ENCODE data around the gene H2BK1.
A peak's percentile ranks its signal among the peaks of the same experiment; 100 is the strongest.

The H2BK1 gene

GRCh38 chr7:151245360-151246101, 35.2 kb upstream of the H2BK1 start:
- DNase-seq (ENCODE audit: low read depth in 2 of 2) = no peak

GRCh38 chr7:151244841-151245346, 34.6 kb upstream of the H2BK1 start:
- no peak for DNase-seq (ENCODE audit: low read depth in 2 of 2)

- peak in 1 of 2 experiments; percentile 21 for DNase-seq (ENCODE audit: low read depth in 2 of 2)
Observed at GRCh38 chr7:151244196-151244840, 34.0 kb upstream of the H2BK1 start.

GRCh38 chr7:151243408-151244195, 33.3 kb upstream of the H2BK1 start:
- DNase-seq (ENCODE audit: low read depth in 2 of 2) = no peak

- no peak for DNase-seq (ENCODE audit: low read depth in 2 of 2)
Observed at GRCh38 chr7:151243045-151243349, 32.7 kb upstream of the H2BK1 start.

GRCh38 chr7:151242159-151243044, 32.1 kb upstream of the H2BK1 start:
- no peak for DNase-seq (ENCODE audit: low read depth in 2 of 2)

- DNase-seq (ENCODE audit: low read depth in 2 of 2) = no peak
Observed at GRCh38 chr7:151241755-151242096, 31.4 kb upstream of the H2BK1 start.

- no peak for DNase-seq (ENCODE audit: low read depth in 2 of 2)
Observed at GRCh38 chr7:151240942-151241754, 30.9 kb upstream of the H2BK1 start.

- no peak for DNase-seq (ENCODE audit: low read depth in 2 of 2)
Observed at GRCh38 chr7:151240536-151240935, 30.2 kb upstream of the H2BK1 start.

- no peak for DNase-seq (ENCODE audit: low read depth in 2 of 2)
Observed at GRCh38 chr7:151239837-151240459, 29.7 kb upstream of the H2BK1 start.

- no peak for DNase-seq (ENCODE audit: low read depth in 2 of 2)
Observed at GRCh38 chr7:151238924-151239836, 28.9 kb upstream of the H2BK1 start.

- DNase-seq (ENCODE audit: low read depth in 2 of 2) = no peak
Observed at GRCh38 chr7:151238190-151238810, 28.0 kb upstream of the H2BK1 start.

GRCh38 chr7:151237244-151238189, 27.2 kb upstream of the H2BK1 start:
- no peak for DNase-seq (ENCODE audit: low read depth in 2 of 2)

GRCh38 chr7:151236406-151236805, 26.1 kb upstream of the H2BK1 start:
- no peak for DNase-seq (ENCODE audit: low read depth in 2 of 2)

GRCh38 chr7:151235091-151235787, 25.0 kb upstream of the H2BK1 start:
- no peak for DNase-seq (ENCODE audit: low read depth in 2 of 2)

- DNase-seq (ENCODE audit: low read depth in 2 of 2) = no peak
Observed at GRCh38 chr7:151233804-151234203, 23.5 kb upstream of the H2BK1 start.

Measured in fibroblast of skin of left quadriceps (primary cell).